Muscle of back (tissue), 11 donors: ENCODE measurements around the gene UNC13C. TPM values are rescaled to one million over a fixed set of nuclear protein-coding genes. Genes with fewer than 3 reads are reported as not detected.
A peak's percentile ranks its signal among the peaks of the same experiment; 100 is the strongest.

ENCODE experiments used
- DNase-seq, 3 donors: peaks; one replicate each; pipeline versions ENCODE4 v3.0.0 to v3.0.0-alpha.2; 2013
- polyA plus RNA-seq, 10 donors: library from polyadenylated mRNA; unstranded; fragments of 120-200 nt; gene quantifications; one replicate each; pipeline ENCODE4 v1.2.1, GENCODE V29; 2013; ENCODE audit not compliant: insufficient read length in 10 of 10

The UNC13C gene
- polyA plus RNA-seq, 10 donors, result 1.4 to 7.2 (median 3.6) TPM

- DNase-seq, result no peak
Observed at GRCh38 chr15:54638666-54639065, 660.4 kb downstream of the UNC13C start.

DNA sequence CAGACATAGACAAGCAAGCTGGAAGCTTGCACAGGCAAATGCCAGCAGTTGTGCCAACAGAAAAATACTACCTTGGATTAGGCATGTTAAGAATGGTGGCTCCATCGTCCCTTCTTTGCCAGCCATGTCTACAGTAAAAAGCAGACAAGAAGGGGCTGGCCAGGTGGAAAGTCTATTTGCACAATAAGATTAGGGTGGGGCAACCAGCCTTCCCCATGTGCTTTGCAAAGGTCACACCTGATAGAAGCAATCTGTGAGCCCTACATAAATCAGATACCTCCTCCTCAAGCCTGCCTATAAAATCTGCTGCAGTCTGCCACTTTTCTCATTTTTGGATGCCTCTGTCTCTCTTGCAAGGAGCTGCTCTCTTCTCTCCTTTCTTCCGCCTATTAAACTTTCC, 662.6 kb downstream of the UNC13C start:
- no peak for DNase-seq

GRCh38 chr15:54644796-54645195, 666.6 kb downstream of the UNC13C start:
- no peak for DNase-seq

DNA sequence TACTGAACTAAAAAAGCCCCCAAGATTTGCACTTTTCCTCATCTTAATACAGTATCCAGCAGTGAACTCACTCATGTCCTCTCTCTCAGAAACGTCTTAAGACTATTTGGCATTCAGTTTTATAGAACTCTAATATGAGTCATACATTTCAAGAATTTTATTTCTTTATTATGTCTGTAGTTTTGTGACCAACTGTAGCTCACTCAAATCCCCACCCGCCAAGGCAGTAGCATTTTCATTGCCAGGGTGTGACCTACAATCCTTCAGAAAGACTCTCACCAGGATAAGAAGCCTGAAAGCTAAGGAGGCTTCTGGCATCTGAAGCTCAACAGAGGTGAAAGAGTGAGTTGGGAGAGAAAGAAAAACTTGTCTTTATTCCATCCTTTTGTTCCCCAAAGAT, 681.4 kb downstream of the UNC13C start:
- no peak for DNase-seq

- DNase-seq, result no peak
Observed at GRCh38 chr15:54660356-54660755, 682.1 kb downstream of the UNC13C start.

DNA sequence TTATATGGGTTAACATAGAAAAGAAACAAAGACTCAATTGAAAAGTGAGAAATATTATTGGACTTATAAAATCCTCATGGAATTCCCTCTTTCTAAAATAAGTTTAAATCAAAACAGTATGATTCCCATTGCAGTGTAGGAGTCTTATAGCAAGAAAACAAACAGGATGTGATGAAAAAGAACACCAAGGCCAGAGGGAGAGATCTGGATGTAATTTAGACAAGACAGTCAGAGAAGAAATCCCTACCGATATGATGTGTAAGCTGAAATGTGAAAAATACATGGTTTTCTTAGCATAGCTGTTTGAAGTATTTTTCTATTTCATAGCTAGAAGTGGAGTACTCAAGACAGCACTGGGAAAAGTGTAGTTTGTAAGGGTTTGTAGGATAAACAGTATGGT, 697.0 kb downstream of the UNC13C start:
- peak; percentile 38 to 81 (median 40) for DNase-seq

GRCh38 chr15:54681584-54681983, 703.3 kb downstream of the UNC13C start:
- no peak for DNase-seq

Other genes starting within 250 kb of the UNC13C start
- gene WDR72, start 218.8 kb upstream of the UNC13C start, polyA plus RNA-seq, result under 1 TPM; 0.27 to 0.80 (median 0.54) TPM